Hepatocyte (in vitro differentiated cells): ENCODE data around the gene PCOLCE2.

Experiments
- EZH2 ChIP-seq: fragments of 200-600 bp; sonication (generic); IDR thresholded peaks from 2 replicates; pipeline ENCODE4 v1.6.1; 2016; ENCODE audit warnings: antibody characterized with exemption, mild to moderate bottlenecking, borderline replicate concordance
- TF ChIP-seq, protein P1 (sequence below): fragments of 200-600 bp; sonication (generic); IDR thresholded peaks from 2 replicates; pipeline ENCODE4 v1.5.1; 2016; ENCODE audit warnings: antibody characterized with exemption, mild to moderate bottlenecking; ENCODE audit not compliant: poor library complexity

DNA sequence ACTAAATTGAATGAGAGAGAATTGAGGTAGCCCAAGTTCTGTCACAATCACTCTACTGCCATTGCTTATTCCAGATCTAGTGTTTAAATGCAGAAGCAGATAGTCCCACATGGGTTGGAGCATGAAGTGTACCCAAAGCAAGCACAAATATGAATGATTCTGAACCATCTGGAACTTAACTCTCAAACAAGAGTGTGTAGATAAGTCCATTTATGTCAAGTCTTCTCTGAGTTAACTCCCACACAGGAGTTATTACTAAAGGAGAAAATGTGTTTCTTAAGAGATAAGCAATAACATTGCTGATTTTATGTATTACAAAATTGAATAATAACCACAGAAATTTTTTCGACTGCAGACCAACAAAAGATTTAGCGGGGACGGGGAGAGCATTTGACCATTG is 41.0 kb upstream of the PCOLCE2 start:
- TF ChIP-seq EZH2: no peak
- TF ChIP-seq, protein P1, sequence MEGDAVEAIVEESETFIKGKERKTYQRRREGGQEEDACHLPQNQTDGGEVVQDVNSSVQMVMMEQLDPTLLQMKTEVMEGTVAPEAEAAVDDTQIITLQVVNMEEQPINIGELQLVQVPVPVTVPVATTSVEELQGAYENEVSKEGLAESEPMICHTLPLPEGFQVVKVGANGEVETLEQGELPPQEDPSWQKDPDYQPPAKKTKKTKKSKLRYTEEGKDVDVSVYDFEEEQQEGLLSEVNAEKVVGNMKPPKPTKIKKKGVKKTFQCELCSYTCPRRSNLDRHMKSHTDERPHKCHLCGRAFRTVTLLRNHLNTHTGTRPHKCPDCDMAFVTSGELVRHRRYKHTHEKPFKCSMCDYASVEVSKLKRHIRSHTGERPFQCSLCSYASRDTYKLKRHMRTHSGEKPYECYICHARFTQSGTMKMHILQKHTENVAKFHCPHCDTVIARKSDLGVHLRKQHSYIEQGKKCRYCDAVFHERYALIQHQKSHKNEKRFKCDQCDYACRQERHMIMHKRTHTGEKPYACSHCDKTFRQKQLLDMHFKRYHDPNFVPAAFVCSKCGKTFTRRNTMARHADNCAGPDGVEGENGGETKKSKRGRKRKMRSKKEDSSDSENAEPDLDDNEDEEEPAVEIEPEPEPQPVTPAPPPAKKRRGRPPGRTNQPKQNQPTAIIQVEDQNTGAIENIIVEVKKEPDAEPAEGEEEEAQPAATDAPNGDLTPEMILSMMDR: no peak
